HG03159 (cell line): ENCODE data around the gene RAVER1.
A peak's percentile ranks its signal among the peaks of the same experiment; 100 is the strongest.
"Not testable (repeated sequence)": the region's sequence is repeated elsewhere in the genome, so short reads cannot be mapped to it uniquely, and the experiment has no call there.

Experiments
- ATAC-seq: cut with Tn5 transposase; IDR thresholded peaks from one replicate; pipeline ENCODE4 v1.9.1; 2021; ENCODE audit warnings: mild to moderate bottlenecking, moderate library complexity; ENCODE audit not compliant: unreplicated experiment

The RAVER1 gene, protein sequence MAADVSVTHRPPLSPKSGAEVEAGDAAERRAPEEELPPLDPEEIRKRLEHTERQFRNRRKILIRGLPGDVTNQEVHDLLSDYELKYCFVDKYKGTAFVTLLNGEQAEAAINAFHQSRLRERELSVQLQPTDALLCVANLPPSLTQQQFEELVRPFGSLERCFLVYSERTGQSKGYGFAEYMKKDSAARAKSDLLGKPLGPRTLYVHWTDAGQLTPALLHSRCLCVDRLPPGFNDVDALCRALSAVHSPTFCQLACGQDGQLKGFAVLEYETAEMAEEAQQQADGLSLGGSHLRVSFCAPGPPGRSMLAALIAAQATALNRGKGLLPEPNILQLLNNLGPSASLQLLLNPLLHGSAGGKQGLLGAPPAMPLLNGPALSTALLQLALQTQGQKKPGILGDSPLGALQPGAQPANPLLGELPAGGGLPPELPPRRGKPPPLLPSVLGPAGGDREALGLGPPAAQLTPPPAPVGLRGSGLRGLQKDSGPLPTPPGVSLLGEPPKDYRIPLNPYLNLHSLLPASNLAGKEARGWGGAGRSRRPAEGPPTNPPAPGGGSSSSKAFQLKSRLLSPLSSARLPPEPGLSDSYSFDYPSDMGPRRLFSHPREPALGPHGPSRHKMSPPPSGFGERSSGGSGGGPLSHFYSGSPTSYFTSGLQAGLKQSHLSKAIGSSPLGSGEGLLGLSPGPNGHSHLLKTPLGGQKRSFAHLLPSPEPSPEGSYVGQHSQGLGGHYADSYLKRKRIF

DNA sequence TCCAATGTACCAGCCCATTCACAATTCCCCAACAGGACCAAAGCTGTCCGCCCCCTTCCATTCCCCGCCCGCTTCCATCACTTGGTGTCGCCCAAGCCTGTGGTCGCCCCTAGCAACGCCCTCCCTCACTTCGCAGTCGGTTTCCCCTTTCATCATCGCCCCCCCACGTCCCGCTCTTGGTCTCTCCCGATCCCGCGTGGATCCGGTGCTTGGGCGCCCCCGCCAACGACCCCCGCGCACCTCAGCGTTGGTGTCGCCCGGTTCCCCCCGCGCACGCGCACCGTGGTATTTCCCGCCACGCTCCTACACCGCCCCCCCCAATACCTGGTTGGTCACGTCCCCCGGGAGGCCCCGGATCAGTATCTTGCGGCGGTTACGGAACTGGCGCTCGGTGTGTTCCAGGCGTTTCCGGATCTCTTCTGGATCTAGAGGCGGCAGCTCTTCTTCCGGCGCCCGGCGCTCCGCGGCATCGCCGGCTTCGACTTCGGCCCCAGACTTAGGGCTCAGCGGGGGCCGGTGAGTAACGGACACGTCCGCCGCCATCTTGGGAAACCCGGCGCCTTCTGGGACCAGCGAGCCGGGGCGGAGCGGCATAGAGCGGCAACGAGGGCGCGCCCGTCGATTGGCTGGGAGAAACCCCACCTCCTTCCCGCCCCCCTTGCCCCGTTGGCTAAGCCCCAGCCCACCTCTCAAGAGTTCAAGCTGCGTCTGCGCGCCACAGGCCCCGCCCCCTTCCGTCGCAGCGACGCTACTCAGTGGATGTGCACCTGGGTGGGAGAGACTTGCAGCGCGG, at the start of gene RAVER1:
Gene RAVER1 (minus strand): TSS at position 565 of the 793 bp plus-strand sequence. CDS start 22 bp downstream, at position 543.
- peak; percentile 85 for ATAC-seq

DNA sequence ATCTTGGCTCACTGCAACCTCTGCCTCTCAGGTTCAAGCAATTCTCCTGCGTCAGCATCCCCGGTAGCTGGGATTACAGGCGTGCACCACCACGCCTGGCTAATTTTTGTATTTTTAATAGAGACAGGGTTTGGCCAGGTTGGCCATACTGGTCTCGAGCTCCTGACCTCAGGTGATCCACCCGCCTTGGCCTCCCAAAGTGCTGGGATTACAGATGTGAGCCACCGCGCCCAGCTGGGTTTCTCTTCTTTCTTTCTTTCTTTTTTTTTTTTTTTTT, 49.8 kb upstream of the RAVER1 start:
- not testable (repeated sequence) for ATAC-seq

- ATAC-seq = peak; percentile 91
These were observed 47.2 kb upstream of the RAVER1 start, which contains the start of gene TYK2 for GRCh38 chr19:10380313-10381102. Gene TYK2 (minus strand): TSS chr19:10380572. CDS start chr19:10378406, 2,166 bp downstream.

DNA sequence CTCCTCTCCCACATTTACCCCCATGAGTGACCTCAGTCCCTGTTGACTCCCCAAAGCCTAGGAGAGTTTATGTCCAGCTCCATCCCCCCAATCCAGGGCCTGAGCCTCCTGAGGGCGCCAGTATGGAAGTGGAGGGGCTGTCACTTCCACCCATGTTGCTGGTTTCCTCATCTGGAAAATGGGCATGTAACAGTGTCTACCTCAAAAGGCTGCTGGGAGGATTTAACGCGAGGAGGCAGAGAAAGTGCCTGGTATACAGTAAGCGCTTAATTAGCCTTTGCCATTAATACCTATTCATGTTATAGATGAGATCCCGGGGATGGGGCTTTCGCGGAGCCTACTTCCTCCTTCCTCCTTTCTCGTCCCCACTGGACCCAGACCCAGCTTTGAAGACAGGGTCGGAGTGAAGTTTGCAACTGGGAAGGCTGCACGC, 46.6 kb upstream of the RAVER1 start:
- ATAC-seq = no peak

DNA sequence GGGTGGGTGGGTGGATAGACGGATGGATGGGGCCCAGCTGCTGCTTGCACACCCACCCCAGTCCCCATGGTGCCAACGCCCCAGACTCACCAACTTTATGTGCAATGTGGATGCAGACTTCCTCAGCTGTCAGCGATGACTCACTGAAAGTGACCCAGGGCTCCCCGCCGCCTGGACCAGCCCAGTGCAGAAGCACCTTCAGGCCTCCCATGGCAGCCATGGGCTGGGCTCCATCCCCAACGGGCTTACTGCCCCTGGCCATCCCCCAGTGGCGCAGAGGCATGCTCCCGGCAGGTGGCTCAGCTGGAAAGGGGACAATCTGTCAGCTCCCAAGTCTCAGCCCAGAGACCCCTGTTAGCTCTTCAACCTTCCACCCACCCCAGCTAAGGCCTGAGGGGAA, 44.8 kb upstream of the RAVER1 start:
- no peak for ATAC-seq

DNA sequence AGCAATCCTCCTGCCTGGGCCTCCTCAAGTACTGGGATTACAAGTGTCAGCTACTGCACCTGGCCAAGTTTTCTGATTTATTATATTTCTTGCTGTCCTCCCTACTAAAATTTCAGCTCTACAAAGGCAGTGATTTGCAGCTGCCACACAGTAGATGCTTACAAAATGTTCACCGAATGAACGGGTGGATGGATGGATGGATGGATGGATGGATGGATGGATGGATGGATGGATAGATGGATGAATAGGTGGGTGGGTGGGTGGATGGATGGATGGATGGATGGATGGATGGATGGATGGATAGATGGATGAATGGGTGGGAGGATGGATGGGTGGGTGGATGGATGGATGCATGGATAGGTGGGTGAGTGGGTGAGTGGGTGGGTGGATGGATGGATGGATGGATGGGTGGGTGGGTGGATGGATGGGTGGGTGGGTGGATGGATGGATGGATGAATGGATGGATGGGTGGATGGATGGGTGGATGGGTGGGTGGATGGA, 43.9 kb upstream of the RAVER1 start:
- ATAC-seq = not testable (repeated sequence)

DNA sequence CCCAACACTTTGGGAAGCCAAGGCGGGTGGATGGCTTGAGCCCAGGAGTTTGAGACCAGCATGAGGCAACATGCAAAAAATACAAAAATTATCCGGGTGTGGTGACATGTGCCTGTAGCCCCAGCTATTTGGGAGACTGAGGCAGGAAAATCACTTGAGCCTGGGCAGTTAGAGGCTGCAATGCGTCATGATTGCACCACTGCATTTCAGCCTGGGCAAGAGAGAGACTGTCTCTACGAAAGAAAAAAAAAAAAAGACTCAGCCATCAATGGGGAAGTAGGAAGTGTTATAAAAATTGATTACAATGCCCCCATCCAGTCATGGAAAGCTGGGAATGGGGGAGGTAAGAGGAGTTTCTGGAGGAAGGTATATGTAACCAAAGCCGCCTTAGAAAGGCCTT, 41.6 kb upstream of the RAVER1 start:
- ATAC-seq = no peak

DNA sequence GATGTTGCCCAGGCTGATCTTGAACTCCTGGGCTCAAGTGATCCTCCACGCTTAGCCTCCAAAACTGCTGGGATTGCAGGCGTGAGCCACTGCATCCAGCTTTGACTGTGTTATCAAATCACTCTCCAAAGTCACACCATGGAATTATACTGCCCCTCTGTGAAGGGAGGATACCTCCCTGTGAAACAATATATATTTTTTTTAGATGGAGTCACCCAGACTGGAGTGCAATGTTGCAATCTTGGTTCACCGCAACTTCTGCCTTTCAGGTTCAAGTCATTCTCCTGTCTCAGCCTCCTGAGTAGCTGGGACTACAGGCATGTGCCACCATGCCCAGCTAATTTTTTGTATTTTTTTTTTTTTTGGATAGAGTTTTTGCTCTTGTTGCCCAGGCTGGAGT, 39.4 kb upstream of the RAVER1 start:
- no peak for ATAC-seq

- no peak for ATAC-seq
These were observed 34.9 kb upstream of the RAVER1 start for GRCh38 chr19:10368101-10368803.

DNA sequence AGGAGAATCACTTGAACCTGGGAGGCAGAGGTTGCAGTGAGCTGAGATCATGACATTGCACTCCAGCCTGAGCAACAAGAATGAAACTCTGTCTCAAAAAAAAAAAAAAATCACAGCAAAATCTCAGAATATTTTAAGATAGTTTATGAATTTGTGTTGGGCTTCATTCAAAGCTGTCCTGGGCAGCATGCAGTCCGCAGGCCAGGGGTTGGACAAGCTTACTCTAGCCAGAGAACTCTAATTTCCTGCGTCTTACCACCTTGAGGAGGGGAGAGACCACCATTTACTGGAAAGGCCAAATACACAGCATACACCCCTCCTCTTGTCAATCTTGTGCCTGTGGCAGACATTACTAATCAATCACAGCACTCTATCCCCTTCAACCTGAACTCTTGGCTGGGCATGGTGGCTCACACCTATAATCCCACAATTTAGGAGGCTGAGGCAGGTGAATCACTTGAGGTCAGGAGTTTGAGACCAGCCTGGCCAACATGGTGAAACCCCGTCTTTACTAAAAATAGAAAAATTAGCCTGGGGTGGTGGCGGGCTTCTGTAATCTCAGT, 33.7 kb upstream of the RAVER1 start:
- ATAC-seq = not testable (repeated sequence)

DNA sequence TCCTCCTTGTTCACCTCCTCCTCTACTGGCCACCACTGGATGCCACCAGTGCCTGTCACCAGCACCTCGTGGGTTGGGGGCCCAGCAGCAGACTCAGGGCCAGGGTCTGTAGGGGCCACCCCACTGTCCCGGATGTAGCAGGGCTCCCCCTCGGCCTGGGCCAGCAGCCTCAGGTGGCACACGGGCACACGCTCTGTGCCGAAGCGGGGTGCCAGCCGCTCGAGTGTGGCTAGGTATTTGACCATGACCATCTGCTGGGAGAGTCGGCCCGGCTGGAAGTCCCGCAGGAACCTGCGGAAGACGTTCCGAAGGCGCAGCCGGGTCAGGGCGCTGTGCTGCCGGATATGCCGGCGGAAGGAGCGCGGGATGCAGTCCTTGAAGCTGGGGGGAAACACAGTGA, 32.2 kb upstream of the RAVER1 start:
- ATAC-seq = no peak

- no peak for ATAC-seq
These were observed 31.3 kb upstream of the RAVER1 start for GRCh38 chr19:10364644-10365043.

DNA sequence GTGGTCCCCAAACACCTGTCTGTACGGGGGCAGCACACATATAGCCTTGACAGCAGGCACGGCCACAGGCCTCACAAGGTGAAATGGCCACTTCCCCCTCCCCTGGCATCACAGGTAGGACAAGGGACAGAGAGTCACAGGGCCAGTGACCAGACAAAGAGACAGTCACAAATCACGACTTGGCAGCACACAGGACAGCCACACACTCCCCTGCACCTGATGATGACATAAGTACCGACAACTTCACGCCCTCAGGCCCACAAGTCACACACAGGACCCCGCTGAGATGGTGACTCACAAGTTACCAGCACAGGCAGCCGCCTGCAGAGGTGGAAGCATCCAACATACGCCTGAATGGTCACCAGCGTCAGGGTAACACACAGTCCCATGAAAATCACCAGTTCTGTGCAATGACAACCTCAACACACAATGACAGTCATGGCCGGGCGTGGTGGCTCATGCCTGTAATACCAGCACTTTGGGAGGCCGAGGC, 30.5 kb upstream of the RAVER1 start:
- ATAC-seq = no peak

GRCh38 chr19:10362259-10362658, 28.9 kb upstream of the RAVER1 start:
- ATAC-seq = no peak

DNA sequence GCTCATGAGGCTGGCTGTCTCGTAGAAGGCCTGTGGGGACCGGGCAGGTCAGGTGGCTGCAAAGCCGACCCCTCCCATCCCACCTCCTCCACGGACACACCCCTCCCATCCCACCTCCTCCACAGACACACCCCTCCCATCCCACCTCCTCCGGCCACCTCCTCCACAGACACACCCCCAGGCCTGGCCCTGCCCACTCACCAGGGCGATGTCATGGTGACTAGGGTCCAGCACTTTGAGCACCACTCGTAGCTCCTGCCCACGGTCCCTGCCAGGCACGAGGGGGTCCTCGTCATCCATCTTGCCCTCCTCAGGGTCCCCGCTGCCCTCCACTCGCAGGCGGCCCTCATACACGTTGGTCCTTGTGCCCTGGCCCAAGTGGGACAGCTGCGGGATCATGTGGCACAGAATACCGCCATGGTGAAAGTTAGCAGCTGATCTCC, 28.3 kb upstream of the RAVER1 start:
- ATAC-seq = no peak

- ATAC-seq = no peak
These were observed 23.1 kb upstream of the RAVER1 start for GRCh38 chr19:10356431-10356830.

- ATAC-seq = no peak
These were observed 20.6 kb upstream of the RAVER1 start for GRCh38 chr19:10353793-10354391.

DNA sequence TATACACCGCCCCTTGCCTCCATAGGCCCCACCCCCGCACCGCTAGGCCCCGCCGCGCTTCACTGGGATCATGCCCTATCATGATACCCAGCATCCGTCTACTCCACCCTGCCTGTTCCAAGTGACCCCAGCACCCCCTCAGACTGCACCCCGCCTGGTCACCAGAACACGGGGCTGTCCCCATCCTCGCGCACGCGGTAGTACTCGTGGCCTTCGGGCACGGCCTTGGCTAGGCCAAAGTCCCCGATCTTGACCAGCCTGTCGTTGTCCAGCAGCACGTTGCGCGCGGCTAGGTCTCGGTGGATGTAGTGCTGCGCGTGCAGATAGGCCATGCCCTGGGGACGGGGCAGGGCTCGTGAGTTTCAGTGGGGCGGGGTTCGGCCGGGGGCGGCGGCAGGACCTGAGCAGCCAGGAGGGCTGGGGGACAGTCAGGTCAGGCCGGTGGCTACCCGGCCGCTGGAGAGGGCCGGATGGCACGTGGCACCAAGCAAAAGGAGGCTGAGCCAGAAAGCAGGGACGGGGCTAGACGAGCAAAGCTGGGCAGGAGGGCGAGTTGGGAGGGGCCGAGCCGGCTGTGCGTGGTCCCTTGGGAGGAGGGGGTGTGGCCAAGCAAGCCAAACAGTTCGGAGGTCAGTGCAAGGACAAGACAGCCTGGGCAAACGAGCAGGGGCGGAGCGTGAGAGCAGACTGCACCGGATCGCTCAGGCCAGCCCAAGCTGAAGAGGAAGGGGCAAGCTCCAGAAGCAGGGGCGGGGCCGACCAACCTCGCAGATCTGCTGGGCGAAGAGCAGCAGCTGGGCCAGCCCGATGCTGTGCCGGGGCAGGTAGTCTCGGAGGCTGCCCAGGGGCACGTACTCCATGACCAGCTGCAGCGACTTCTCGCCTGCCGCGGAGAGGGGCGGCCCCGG, 19.7 kb upstream of the RAVER1 start:
- no peak for ATAC-seq
